Activated naive CD8-positive, alpha-beta T cell treated with anti-CD3 and anti-CD28 coated beads for 36 hours (primary cell): ENCODE measurements around the gene TWNK. TPM values are rescaled to one million over a fixed set of nuclear protein-coding genes. Genes with fewer than 3 reads are reported as not detected.

Source experiments
- DNase-seq: peaks from one replicate; pipeline ENCODE4 v3.0.0; 2021
- H3K27ac Mint-ChIP-seq: one replicate; pipeline ENCODE4 v1.8.0; 2022; ENCODE audit warnings: mild to moderate bottlenecking, moderate library complexity, mixed read lengths
- H3K27me3 Mint-ChIP-seq: one replicate; pipeline ENCODE4 v1.8.0; 2022; ENCODE audit warnings: mild to moderate bottlenecking, mixed read lengths
- H3K36me3 Mint-ChIP-seq: one replicate; pipeline ENCODE4 v1.8.0; 2021; ENCODE audit warnings: mild to moderate bottlenecking, mixed read lengths
- H3K4me1 Mint-ChIP-seq: one replicate; pipeline ENCODE4 v1.8.0; 2021; ENCODE audit warnings: mixed read lengths
- H3K4me3 Mint-ChIP-seq: one replicate; pipeline ENCODE4 v1.8.0; 2022; ENCODE audit warnings: mild to moderate bottlenecking, moderate library complexity, mixed read lengths
- H3K9me3 Mint-ChIP-seq: one replicate; pipeline ENCODE4 v1.8.0; 2022; ENCODE audit warnings: mixed read lengths
- total RNA-seq, 2 experiments: library from RNA; stranded (reverse); gene quantifications; one replicate each; pipeline ENCODE4 v1.2.3, GENCODE V29; 2021

TWNK gene
- total RNA-seq = 10 to 100 TPM; 40.6 to 41.9 TPM

GRCh38 chr10:100986952-100987684 is at the start of gene TWNK, which contains the start of gene MRPL43:
Gene TWNK (plus strand): TSS chr10:100987543. CDS start chr10:100988211, 668 bp downstream.
Gene MRPL43 (minus strand): TSS chr10:100987497. CDS start chr10:100987443, 54 bp downstream.
- peak within 1 kb of the TSS; percentile 91 for H3K27ac Mint-ChIP-seq
- H3K27me3 Mint-ChIP-seq = no peaks in the 10 kb centered on the region
- peaks cover 36% of the 10 kb centered on the region for H3K36me3 Mint-ChIP-seq
- peak; percentile 85 for DNase-seq
- peak within 1 kb of the TSS; percentile 97 for H3K4me3 Mint-ChIP-seq
- H3K9me3 Mint-ChIP-seq = no peaks in the 10 kb centered on the region
- H3K4me1 Mint-ChIP-seq = peaks cover 22% of the 10 kb centered on the region

- Mint-ChIP-seq H3K4me3 (no peak overlapping the region), H3K4me1 (peaks cover 16% of the 10 kb centered on the region), H3K9me3 (no peaks in the 10 kb centered on the region), H3K27me3 (no peaks in the 10 kb centered on the region), H3K36me3 (peaks cover 20% of the 10 kb centered on the region), H3K27ac (no peak overlapping the region)
- DNase-seq = no peak
These were observed 47.5 kb upstream of the TWNK start for GRCh38 chr10:100939763-100940344.

GRCh38 chr10:100942229-100942628 is 45.1 kb upstream of the TWNK start:
- no peak overlapping the region for H3K4me3 Mint-ChIP-seq
- no peak overlapping the region for H3K27ac Mint-ChIP-seq
- H3K9me3 Mint-ChIP-seq = no peaks in the 10 kb centered on the region
- peaks cover 16% of the 10 kb centered on the region for H3K4me1 Mint-ChIP-seq
- peaks cover 30% of the 10 kb centered on the region for H3K36me3 Mint-ChIP-seq
- DNase-seq = no peak
- no peaks in the 10 kb centered on the region for H3K27me3 Mint-ChIP-seq

GRCh38 chr10:100943508-100943907 is 43.8 kb upstream of the TWNK start:
- H3K9me3 Mint-ChIP-seq = no peaks in the 10 kb centered on the region
- H3K4me1 Mint-ChIP-seq = peaks cover 16% of the 10 kb centered on the region
- no peak overlapping the region for H3K4me3 Mint-ChIP-seq
- no peak for DNase-seq
- peaks cover 34% of the 10 kb centered on the region for H3K36me3 Mint-ChIP-seq
- peak overlapping the region; percentile 84 for H3K27ac Mint-ChIP-seq
- no peaks in the 10 kb centered on the region for H3K27me3 Mint-ChIP-seq

- H3K36me3 Mint-ChIP-seq = peaks cover 30% of the 10 kb centered on the region
- H3K4me1 Mint-ChIP-seq = peaks cover 16% of the 10 kb centered on the region
- no peak overlapping the region for H3K4me3 Mint-ChIP-seq
- no peak for DNase-seq
- no peak overlapping the region for H3K27ac Mint-ChIP-seq
- H3K27me3 Mint-ChIP-seq = no peaks in the 10 kb centered on the region
- H3K9me3 Mint-ChIP-seq = no peaks in the 10 kb centered on the region
These were observed 41.6 kb upstream of the TWNK start for GRCh38 chr10:100945754-100946153.

GRCh38 chr10:100948916-100949315 is 38.4 kb upstream of the TWNK start:
- no peaks in the 10 kb centered on the region for H3K9me3 Mint-ChIP-seq
- H3K36me3 Mint-ChIP-seq = peaks cover 25% of the 10 kb centered on the region
- DNase-seq = no peak
- peaks cover 3% of the 10 kb centered on the region for H3K4me1 Mint-ChIP-seq
- H3K27ac Mint-ChIP-seq = no peak overlapping the region
- no peaks in the 10 kb centered on the region for H3K27me3 Mint-ChIP-seq
- no peak overlapping the region for H3K4me3 Mint-ChIP-seq

GRCh38 chr10:100960251-100960650 is 27.1 kb upstream of the TWNK start:
- Mint-ChIP-seq H3K27me3 (no peaks in the 10 kb centered on the region), H3K36me3 (peaks cover 14% of the 10 kb centered on the region), H3K4me1 (peaks cover 9% of the 10 kb centered on the region), H3K9me3 (no peaks in the 10 kb centered on the region), H3K27ac (no peak overlapping the region), H3K4me3 (no peak overlapping the region)
- DNase-seq = no peak

- Mint-ChIP-seq H3K4me3 (no peak overlapping the region), H3K9me3 (no peaks in the 10 kb centered on the region), H3K27ac (no peak overlapping the region), H3K4me1 (no peaks in the 10 kb centered on the region), H3K27me3 (no peaks in the 10 kb centered on the region), H3K36me3 (peaks cover 13% of the 10 kb centered on the region)
- DNase-seq = no peak
These were observed 24.8 kb upstream of the TWNK start for GRCh38 chr10:100962351-100963080.

GRCh38 chr10:100963826-100964225 is 23.5 kb upstream of the TWNK start:
- Mint-ChIP-seq H3K36me3 (peaks cover 11% of the 10 kb centered on the region), H3K27ac (no peak overlapping the region), H3K27me3 (no peaks in the 10 kb centered on the region), H3K9me3 (no peaks in the 10 kb centered on the region), H3K4me3 (no peak overlapping the region), H3K4me1 (peaks cover 4% of the 10 kb centered on the region)
- no peak for DNase-seq

- Mint-ChIP-seq H3K9me3 (no peaks in the 10 kb centered on the region), H3K4me3 (no peak overlapping the region), H3K4me1 (peaks cover 9% of the 10 kb centered on the region), H3K27ac (no peak overlapping the region), H3K36me3 (peaks cover 10% of the 10 kb centered on the region), H3K27me3 (no peaks in the 10 kb centered on the region)
- DNase-seq = no peak
These were observed 21.5 kb upstream of the TWNK start for GRCh38 chr10:100965820-100966219.

- no peaks in the 10 kb centered on the region for H3K27me3 Mint-ChIP-seq
- no peak overlapping the region for H3K4me3 Mint-ChIP-seq
- H3K27ac Mint-ChIP-seq = no peak overlapping the region
- peaks cover 10% of the 10 kb centered on the region for H3K36me3 Mint-ChIP-seq
- H3K9me3 Mint-ChIP-seq = no peaks in the 10 kb centered on the region
- DNase-seq = no peak
- H3K4me1 Mint-ChIP-seq = peaks cover 9% of the 10 kb centered on the region
These were observed 20.5 kb upstream of the TWNK start for GRCh38 chr10:100966887-100967286.

- Mint-ChIP-seq H3K9me3 (no peaks in the 10 kb centered on the region), H3K36me3 (peaks cover 10% of the 10 kb centered on the region), H3K27me3 (no peaks in the 10 kb centered on the region), H3K27ac (no peak overlapping the region), H3K4me3 (no peak overlapping the region), H3K4me1 (peaks cover 10% of the 10 kb centered on the region)
- DNase-seq = no peak
These were observed 20.0 kb upstream of the TWNK start for GRCh38 chr10:100967332-100967731.

GRCh38 chr10:100968062-100968736 is 19.1 kb upstream of the TWNK start:
- Mint-ChIP-seq H3K36me3 (peaks cover 7% of the 10 kb centered on the region), H3K4me1 (peaks cover 13% of the 10 kb centered on the region), H3K27me3 (no peaks in the 10 kb centered on the region), H3K9me3 (no peaks in the 10 kb centered on the region), H3K27ac (no peak overlapping the region), H3K4me3 (no peak overlapping the region)
- no peak for DNase-seq

GRCh38 chr10:100968863-100969186 is 18.5 kb upstream of the TWNK start:
- peaks cover 13% of the 10 kb centered on the region for H3K4me1 Mint-ChIP-seq
- H3K27me3 Mint-ChIP-seq = no peaks in the 10 kb centered on the region
- DNase-seq = no peak
- H3K9me3 Mint-ChIP-seq = no peaks in the 10 kb centered on the region
- peak overlapping the region; percentile 52 for H3K4me3 Mint-ChIP-seq
- H3K27ac Mint-ChIP-seq = no peak overlapping the region
- peaks cover 5% of the 10 kb centered on the region for H3K36me3 Mint-ChIP-seq
